B cell (primary cell): ENCODE results near the gene TMPRSS13. TPM values are rescaled to one million over a fixed set of nuclear protein-coding genes. Genes with fewer than 3 reads are reported as not detected.

Experiments
- ATAC-seq: fragments of 200-7000 bp; cut with Tn5 transposase; one replicate; pipeline ENCODE4 v1.10.0; 2021; ENCODE audit warnings: low read depth, mild to moderate bottlenecking, moderate number of reproducible peaks, moderate library complexity
- CTCF ChIA-PET: fragments of 350-600 bp; sonication (Branson Sonifier 250); formaldehyde crosslinking; loops from one replicate; lab custom pipeline; 2021; ENCODE audit warnings: antibody characterized with exemption, inconsistent platforms; lab: Charles Lee
- POLR2A ChIA-PET: fragments of 350-600 bp; sonication (Branson Sonifier 250); formaldehyde crosslinking; loops from one replicate; lab custom pipeline; 2021; ENCODE audit warnings: antibody characterized with exemption; lab: Charles Lee
- DNase-seq: peaks from one replicate; pipeline ENCODE4 v3.0.0; 2013
- H2AFZ ChIP-seq: 2 replicates; pipeline ENCODE4 v1.6.1; 2012; ENCODE audit warnings: mild to moderate bottlenecking, low read depth, low read length; ENCODE audit not compliant: insufficient read depth, poor library complexity, severe bottlenecking
- H3K27ac ChIP-seq, 2 donors: 1 replicate in 1 of 2; 2 replicates in 1 of 2; pipeline ENCODE4 v1.5.1; 2012 to 2013; ENCODE audit warnings: low read length in 2 of 2, mild to moderate bottlenecking in 2 of 2, moderate library complexity in 1 of 2
- H3K27me3 ChIP-seq, 4 experiments: fragments of 200-600 bp in 1 of 4; sonication (generic) in 1 of 4; replicated peaks in 1 of 4; 1 replicate in 2 of 4; 2 replicates in 2 of 4; pipeline versions ENCODE4 v1.6.1 to v1.7.0; 2013 to 2016; ENCODE audit warnings: low read length in 3 of 4, mild to moderate bottlenecking in 2 of 4, mixed read lengths in 1 of 4, moderate library complexity in 1 of 4; ENCODE audit not compliant: insufficient read depth in 4 of 4, control insufficient read depth in 3 of 4; ENCODE audit errors: control extremely low read depth in 1 of 4
- H3K36me3 ChIP-seq, 2 experiments: replicated peaks in 1 of 2; 1 replicate in 1 of 2; 2 replicates in 1 of 2; pipeline versions ENCODE4 v1.6.1 to v1.7.1; 2013; ENCODE audit warnings: low read length in 1 of 2; ENCODE audit not compliant: insufficient read depth in 2 of 2, control insufficient read depth in 1 of 2; ENCODE audit errors: control extremely low read depth in 1 of 2, extremely low read depth in 1 of 2
- H3K4me1 ChIP-seq, 2 donors: fragments of 200-600 bp in 1 of 2; sonication (generic) in 1 of 2; 1 replicate in 1 of 2; 2 replicates in 1 of 2; pipeline versions ENCODE4 v1.5.1 to v1.6.1; 2013 to 2017; ENCODE audit warnings: low read length in 2 of 2; ENCODE audit not compliant: control insufficient read depth in 2 of 2, insufficient read depth in 2 of 2
- H3K4me2 ChIP-seq: replicated peaks from 2 replicates; pipeline ENCODE3; 2012; ENCODE audit warnings: mild to moderate bottlenecking, low read depth, low read length; ENCODE audit not compliant: poor library complexity, severe bottlenecking
- H3K4me3 ChIP-seq, 5 experiments: fragments of 200-600 bp in 1 of 5; sonication (generic) in 1 of 5; 1 replicate in 3 of 5; 2 replicates in 2 of 5; pipeline versions ENCODE4 v1.5.1 to v1.7.0; 2011 to 2016; ENCODE audit warnings: low read length in 4 of 5, mild to moderate bottlenecking in 4 of 5, low read depth in 2 of 5, control low read depth in 1 of 5, moderate library complexity in 1 of 5; ENCODE audit not compliant: insufficient read depth in 1 of 5; ENCODE audit errors: control extremely low read depth in 1 of 5, extremely low read depth in 1 of 5
- H3K79me2 ChIP-seq: fragments of 200-600 bp; sonication (generic); one replicate; pipeline ENCODE4 v1.6.0; 2016; ENCODE audit warnings: low read length; ENCODE audit not compliant: control insufficient read depth, insufficient read depth
- H3K9ac ChIP-seq: fragments of 200-600 bp; sonication (generic); 2 replicates; pipeline ENCODE4 v1.6.1; 2017; ENCODE audit warnings: mild to moderate bottlenecking, low read length, moderate library complexity
- H3K9me3 ChIP-seq, 3 donors: one replicate each; pipeline versions ENCODE4 v1.6.1 to v1.7.1; 2013; ENCODE audit warnings: low read length in 2 of 3; ENCODE audit not compliant: control insufficient read depth in 2 of 3, insufficient read depth in 1 of 3; ENCODE audit errors: control extremely low read depth in 1 of 3
- H4K20me1 ChIP-seq: 2 replicates; pipeline ENCODE4 v1.6.0; 2012; ENCODE audit warnings: mild to moderate bottlenecking, low read length; ENCODE audit not compliant: insufficient read depth, control insufficient read depth, poor library complexity, severe bottlenecking
- H3K27ac Mint-ChIP-seq: one replicate; pipeline ENCODE4 v1.8.0; 2021; ENCODE audit warnings: mixed read lengths
- H3K27me3 Mint-ChIP-seq: one replicate; pipeline ENCODE4 v1.8.0; 2021; ENCODE audit warnings: mixed read lengths
- H3K4me1 Mint-ChIP-seq: one replicate; pipeline ENCODE4 v1.8.0; 2021; ENCODE audit warnings: mixed read lengths
- H3K4me3 Mint-ChIP-seq: one replicate; pipeline ENCODE4 v1.8.0; 2021; ENCODE audit warnings: mixed read lengths
- H3K9me3 Mint-ChIP-seq: one replicate; pipeline ENCODE4 v1.8.0; 2022; ENCODE audit warnings: mixed read lengths; ENCODE audit not compliant: insufficient read depth
- CTCF ChIP-seq: fragments of 200-600 bp; IDR thresholded peaks from one replicate; pipeline ENCODE4 v1.8.0; 2022; ENCODE audit warnings: antibody characterized with exemption, mild to moderate bottlenecking
- EZH2 ChIP-seq: IDR thresholded peaks from 2 replicates; pipeline ENCODE4 v1.6.1; 2012; ENCODE audit warnings: borderline replicate concordance, low read depth, mild to moderate bottlenecking, moderate library complexity, low read length; ENCODE audit not compliant: insufficient read depth, poor library complexity, severe bottlenecking
- WGBS: methylation state at CpG from one replicate; pipeline ENCODE4 v1.1.5; 2013; ENCODE audit warnings: missing lambda C conversion rate; ENCODE audit not compliant: insufficient coverage; 5-methylcytosine and 5-hydroxymethylcytosine counted together
- intact Hi-C: fragments of 100-400 bp; cut with micrococcal nuclease; formaldehyde crosslinking; loops from one replicate; pipeline ENCODE4 v1.10.0; 2022
- polyA plus RNA-seq: library from polyadenylated mRNA; depleted of rRNA; stranded (reverse); fragments of >200 nt; gene quantifications from 2 replicates; pipeline ENCODE4 v1.2.3, GENCODE V29; 2012
- total RNA-seq, 2 donors: library from RNA; stranded (reverse); fragments of 120-200 nt in 1 of 2; gene quantifications; 1 replicate in 1 of 2; 2 replicates in 1 of 2; pipeline versions ENCODE4 v1.2.3 to v1.2.4, GENCODE V29; 2013 to 2022

Gene TMPRSS13
- total and polyA plus RNA-seq, 2 donors (not counting 1 experiment from before 2014, with no cell fraction given): 2.4 to 8.0 TPM

DNA sequence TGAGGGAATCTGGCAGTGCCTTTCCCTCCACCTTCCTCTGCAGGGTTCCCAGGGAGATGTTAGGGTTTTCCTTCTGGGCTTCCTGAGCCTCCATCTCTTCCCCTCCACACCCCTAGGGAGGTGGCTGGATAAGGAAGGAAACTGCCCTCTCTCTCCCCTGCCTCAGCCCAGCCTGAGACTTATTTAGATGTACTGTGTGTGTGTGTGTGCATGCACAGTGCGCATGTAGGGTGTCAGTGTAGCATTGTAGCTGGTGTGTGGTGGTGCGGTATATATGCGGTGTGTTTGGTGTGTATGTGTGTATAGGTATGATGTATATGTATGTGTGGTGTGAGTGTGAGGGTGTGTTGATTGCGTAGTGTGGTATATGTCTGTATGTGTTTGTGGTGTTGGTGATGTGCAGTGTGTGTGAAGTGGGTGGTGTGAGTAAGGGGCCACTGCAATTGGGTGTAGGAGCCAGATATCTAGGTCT lies 54.3 kb downstream of the TMPRSS13 start:
- H3K27me3 ChIP-seq: peaks cover 0 to 81% (median 46%) of the 10 kb centered on the region in 4 experiments
- ATAC-seq (no peak), DNase-seq (no peak)
- H3K36me3 ChIP-seq: no peaks in the 10 kb centered on the region
- WGBS: 98% methylated on average over 4 of the region's 4 CpGs
- no peak overlapping the region for H3K9ac ChIP-seq
- H3K4me1 Mint-ChIP-seq: peaks cover 26% of the 10 kb centered on the region
- no peak overlapping the region for H3K4me2 ChIP-seq
- no peak overlapping the region for H3K27ac Mint-ChIP-seq
- no peak for TF ChIP-seq CTCF
- TF ChIP-seq EZH2: no peak
- intact Hi-C loops: no loop called here
- peaks cover 24 to 38% of the 10 kb centered on the region in 2 donors for H3K4me1 ChIP-seq
- H3K9me3 Mint-ChIP-seq: no peaks in the 10 kb centered on the region
- H3K27me3 Mint-ChIP-seq: peaks cover 61% of the 10 kb centered on the region
- peak overlapping the region; percentile 5 for H3K4me3 Mint-ChIP-seq
- no peak overlapping the region for H3K4me3 ChIP-seq
- H4K20me1 ChIP-seq: no peaks in the 10 kb centered on the region
- no peaks in the 10 kb centered on the region for H3K79me2 ChIP-seq
- H3K9me3 ChIP-seq: peaks cover 0 to 12% (median 0%) of the 10 kb centered on the region in 3 donors
- ChIA-PET POLR2A (no interaction called here), CTCF (interaction anchor here (1.7 kb wide), 1 partner anchor 26 kb away, joined by 5 read pairs; no protein-coding TSS in a partner anchor)
- H3K27ac ChIP-seq: no peak overlapping the region
- no peak overlapping the region for H2AFZ ChIP-seq

- POLR2A ChIA-PET: no interaction called here
- WGBS: 21% methylated on average over 13 of the region's 16 CpGs
Measured at GRCh38 chr11:117874253-117874909, 54.8 kb downstream of the TMPRSS13 start.

More at GRCh38 chr11:117874253-117874909, 54.8 kb downstream of the TMPRSS13 start:
- Histone ChIP-seq H3K27ac (no peak overlapping the region), H3K4me3 (peak overlapping the region in 1 of 5 experiments; percentile 15), H3K9ac (no peak overlapping the region), H3K27me3 (peaks cover 0 to 76% (median 45%) of the 10 kb centered on the region in 4 experiments), H2AFZ (peak overlapping the region; percentile 58), H3K36me3 (no peaks in the 10 kb centered on the region), H3K4me2 (peak overlapping the region; percentile 62), H4K20me1 (no peaks in the 10 kb centered on the region), H3K4me1 (peaks cover 24 to 38% of the 10 kb centered on the region in 2 donors), H3K9me3 (peaks cover 0 to 12% (median 0%) of the 10 kb centered on the region in 3 donors), H3K79me2 (no peaks in the 10 kb centered on the region)
- TF ChIP-seq EZH2 (no peak), CTCF (no peak)
- CTCF ChIA-PET: no interaction called here
- H3K27ac Mint-ChIP-seq: no peak overlapping the region
- intact Hi-C loops: no loop called here
- H3K4me3 Mint-ChIP-seq: peak overlapping the region; percentile 37
- DNase-seq (no peak), ATAC-seq (no peak)
- H3K27me3 Mint-ChIP-seq: peaks cover 58% of the 10 kb centered on the region
- H3K9me3 Mint-ChIP-seq: no peaks in the 10 kb centered on the region
- H3K4me1 Mint-ChIP-seq: peaks cover 26% of the 10 kb centered on the region
